ENCODE results near the gene AHCYL1.

AHCYL1 gene

DNA sequence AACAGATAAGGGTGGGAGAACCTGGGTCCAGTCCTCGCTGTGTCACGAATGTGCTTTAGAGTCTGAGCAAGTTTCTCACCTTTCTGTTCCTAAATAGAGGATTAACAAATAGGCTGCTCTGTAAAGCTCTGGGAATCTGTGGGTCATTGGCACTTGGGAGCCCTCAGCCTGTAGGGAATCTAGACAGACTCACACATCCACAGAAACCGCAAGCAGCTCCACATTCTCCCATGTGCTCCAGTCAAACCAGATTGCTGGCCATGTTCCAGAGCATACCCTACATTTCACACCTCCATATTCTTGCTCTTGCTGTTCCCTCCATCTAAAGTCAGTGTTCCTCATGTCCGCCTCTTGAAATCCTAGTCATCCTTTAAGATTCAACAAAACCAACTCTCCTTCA, 7.8 kb upstream of the AHCYL1 start:
- peak; percentile 30 for DNase-seq

DNA sequence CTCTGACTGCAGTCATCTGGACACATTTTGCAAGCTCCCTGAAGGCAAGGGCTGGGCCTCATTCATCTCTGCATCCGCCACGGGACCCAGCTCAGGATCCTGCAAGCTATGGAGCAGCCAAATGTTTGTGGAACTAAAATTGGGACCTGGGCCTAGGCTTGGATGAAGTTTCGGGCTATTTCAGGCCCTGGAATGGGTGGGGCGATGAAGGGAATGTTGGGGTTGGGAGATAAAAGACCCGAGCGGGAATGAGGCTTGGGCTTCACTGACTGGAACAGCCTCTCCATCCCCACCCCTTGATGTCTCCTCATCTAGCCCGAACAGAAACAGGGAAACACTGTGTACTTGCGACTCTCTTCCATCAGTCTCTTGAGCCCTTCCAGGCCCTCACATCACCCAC, 7.3 kb upstream of the AHCYL1 start:
- no peak for DNase-seq

DNA sequence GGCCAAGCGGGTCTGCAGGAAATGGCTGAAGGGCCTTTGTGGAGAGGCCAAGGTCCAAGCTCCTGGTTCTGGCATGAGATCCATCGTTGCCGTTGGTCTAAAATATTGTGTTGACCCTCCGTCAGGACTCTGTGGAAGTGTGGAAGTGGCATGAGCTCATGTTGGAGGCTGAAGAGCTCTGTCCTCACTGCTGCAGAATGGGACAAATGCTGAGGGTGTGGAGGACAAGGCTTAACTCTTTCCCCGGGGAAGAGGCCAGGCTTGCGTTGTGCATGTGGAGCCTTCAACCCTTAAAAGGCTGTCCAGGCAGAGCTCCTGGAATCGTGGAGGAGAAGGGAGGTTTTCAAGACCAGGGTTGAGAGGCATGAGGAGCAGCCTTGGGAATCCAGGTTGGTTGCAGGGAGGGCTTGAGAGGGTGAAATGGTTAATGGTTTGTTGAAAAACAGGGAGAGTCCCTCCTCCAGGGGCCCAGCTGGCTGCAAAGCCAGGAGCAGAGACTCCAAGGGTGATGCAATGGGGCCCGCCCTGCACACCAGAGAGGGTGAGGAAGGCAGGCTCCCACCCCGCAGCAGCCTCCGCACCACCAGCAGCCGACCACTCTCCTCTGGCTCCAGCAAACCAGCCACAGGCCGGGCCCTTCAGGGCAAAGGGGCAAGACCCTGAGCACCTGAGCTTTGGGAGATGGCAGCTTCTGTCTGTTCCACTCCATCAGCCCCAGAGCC, 6.7 kb upstream of the AHCYL1 start:
- no peak for DNase-seq

DNA sequence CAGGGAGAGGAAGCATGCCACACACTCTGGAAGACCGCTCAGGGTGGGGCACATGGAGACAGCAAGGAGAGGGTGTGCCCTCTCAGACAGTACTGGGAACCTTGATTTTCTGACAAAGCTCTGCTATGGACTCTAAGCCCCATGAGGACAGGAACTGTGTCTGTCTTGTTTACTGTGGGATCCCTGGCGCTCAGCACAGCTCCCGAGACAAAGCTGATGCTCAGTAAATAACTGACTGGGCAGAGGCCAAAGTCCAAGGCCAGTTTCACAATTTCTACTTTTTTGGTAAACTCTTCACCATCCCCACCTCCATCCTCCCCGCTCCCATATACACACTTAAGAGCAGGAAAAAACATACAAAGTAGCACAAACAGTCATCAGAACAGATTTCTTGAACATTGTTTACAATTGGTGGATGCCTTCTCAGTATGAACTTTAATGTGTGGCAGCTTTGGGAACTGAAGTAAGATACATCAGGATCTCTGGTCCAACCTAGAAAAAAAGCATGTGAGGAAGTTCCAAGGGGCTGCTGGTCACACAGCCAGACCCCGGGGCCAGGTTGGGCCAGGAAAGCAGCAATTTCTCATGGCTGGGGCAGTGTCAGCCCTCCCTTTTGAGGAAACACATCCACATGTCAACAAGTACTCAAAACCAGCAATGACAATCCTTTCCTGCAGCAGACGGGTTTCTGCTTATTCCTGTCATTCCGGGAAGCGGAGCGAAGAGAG, 5.6 kb upstream of the AHCYL1 start:
- no peak for DNase-seq

DNA sequence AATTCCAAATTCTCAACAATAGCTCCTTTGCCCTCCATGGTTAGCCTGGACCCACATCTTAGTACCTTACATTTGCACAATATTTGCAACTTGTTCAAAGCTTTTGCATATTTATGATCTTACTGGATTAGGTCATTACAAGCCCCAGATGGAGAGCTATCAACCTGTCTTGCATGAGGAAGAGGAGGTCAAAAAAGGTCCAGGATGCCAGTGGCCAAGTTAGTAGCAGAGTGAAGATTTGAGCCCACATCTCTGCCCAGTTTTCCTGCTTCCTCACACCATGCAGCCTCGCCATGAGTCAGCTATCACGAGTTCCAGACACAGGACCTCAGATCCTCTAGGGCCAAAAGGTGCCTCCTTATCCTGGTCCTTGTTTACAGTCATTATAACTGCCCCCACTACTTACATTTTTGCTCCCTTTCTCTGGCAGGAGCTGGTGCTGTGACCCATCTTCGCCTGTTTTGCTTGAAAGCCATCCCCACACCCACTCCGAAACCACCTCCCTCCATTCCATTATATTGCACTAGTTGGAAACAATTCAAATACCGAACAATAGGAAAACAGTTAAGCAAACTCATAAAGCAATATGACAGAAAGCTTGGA, 5.0 kb upstream of the AHCYL1 start:
- peak; percentile 54 for DNase-seq

DNA sequence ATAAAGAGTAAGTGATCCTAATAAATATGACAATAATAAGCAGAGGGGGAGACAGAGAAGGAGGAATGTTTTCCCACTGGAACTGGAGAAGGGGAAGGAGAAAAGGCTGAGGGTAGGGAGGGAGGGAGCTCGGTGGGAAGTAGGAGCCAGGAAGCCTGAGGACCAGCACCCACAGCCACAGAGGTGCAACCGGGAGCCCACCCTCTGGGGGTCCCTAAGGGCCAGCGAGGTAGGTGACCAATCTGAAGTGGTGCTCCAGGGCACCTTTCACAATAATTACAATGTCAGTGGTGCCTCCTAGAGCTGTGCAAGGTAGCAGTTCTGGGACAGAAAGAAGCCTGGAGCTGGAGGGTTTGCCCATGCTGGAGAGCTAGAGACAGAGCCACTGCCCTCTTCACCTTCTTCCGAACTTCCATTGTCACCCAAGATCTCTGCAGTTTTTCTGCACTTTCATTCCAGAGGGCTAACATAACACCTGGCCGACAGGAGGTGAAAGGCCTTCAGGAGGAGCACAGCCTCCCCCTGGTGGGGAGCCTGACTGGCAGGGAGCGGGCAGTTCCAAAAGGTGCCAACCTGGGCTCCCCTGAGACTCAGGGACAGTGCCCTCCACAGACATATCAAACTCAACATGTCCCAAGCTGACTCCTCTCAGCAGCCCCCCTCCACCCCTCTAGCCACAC, 4.1 kb upstream of the AHCYL1 start:
- no peak for DNase-seq

DNA sequence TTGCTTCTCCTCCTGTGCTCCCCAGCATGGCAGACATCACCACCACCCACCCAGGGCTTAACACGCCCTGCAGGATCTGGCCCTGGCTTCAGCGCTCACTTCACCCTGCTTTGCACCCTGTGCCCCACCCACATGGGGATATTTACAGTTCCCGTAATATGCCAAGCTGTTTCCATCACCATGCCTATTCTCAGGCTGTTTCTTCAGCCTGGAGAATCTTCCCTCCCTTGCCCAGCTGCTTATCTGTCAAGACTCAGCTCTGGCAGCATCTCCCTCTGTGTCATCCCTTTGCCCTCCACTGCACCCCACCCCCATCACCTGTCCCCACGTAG, 3.6 kb upstream of the AHCYL1 start:
- DNase-seq: no peak

DNA sequence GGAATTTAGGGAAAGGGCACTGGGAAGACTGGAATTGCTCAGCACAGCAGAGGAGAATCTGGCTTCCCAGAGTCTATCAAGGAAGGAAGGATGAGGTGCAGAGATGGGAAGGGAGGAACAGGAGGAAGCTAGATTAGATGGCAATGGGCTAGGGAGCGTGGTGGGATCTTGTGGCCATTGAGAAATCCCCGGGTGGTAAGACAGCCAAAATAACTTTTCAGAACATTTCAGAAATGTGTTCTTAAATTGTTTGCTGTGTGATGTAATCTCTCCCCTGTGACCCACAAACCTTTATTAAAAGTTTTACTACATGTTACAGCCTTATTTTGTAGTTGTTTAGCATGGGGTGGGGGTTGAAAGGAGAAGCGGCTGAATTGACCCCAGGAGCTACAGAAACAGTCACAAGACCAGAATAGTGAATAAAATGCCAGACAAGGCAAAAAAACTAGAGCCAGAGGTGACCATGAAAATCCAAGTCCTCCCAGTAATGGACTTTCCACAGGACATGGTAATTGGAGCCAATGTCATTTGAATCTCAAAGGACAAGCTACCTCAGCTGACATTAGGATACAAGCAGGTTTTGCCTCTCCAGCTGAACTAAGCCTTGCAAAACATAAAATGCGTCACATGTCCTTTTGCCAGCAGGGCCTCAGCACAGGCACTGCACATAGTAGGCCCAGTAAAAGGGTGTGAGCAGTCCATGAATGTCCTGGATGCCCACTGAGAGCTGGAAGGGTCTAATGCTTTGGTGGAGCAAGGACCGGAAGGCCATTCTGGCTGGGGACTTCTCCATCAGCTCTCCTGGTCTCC, 980 bp upstream of the AHCYL1 start:
- no peak for DNase-seq

DNA sequence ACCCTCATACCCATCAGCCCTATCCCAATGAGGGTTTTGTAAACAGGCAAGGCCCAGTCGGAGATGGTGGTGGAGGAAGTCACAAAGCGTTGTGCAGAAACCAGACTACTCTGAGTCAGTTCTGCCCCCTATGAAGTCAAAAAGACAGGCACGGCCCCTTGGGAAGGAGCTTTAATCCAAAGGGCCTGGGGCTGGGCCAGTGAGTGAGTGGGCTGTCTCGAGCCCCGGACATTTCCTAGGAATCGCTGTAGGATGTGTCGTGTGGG, 442 bp upstream of the AHCYL1 start:
- DNase-seq: peak; percentile 85

DNA sequence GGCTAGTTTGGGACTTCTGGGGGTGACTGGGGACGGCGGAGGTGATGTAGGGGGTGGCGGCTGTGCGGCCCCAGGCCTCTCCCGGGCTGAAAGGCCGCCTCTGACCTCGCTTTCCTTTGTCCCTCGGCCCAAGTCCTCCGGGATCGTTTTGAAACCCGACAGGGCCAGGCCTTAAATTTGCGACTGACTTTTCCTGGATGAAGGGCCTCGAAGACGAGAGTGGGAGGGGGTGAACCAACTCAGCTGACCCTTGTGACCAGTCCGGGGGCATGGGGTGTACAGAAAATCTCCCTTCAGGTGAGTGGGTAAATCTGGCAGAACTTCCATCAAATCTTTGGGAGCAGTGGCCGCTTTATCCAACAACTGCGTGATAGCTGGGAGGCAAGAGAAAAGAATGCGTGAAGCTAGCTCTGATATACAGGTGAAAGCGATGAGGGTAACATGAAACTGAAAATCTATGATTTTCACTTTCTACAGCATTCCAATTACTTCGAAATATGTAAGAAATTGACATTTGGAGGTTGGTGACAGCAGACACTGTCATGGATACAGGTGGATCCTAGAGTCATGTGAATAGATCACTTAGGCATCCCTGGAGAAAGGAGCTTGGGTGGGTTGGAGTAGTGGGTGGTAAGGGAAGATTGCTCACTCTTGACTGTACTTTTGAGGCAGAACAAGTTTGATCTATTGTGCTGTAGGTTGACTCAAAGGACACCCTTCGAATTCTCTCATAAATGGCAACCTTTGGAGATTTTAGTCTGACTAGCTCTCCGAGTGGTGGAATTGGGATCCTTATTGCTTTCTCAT, 885 bp downstream of the AHCYL1 start:
- DNase-seq: no peak

DNA sequence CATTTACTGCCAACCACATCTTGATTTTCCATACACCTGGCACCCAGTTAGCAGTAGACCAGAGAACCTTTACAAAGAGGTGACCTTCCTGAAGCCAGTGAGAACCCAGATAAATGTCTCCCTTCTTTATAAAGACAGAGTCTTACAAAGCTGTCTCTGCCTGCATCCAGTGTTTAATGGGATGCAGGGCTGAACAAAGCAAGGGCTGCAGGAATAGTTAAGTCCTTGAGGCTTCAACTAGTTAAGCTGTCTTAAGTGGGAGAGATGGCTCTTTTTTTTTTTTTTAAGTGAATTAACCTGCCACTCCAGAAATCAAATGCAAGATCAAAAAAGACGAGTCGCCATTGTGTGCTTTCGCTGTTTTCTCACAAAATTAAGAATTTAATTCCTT, 1.5 kb downstream of the AHCYL1 start:
- DNase-seq: no peak

DNA sequence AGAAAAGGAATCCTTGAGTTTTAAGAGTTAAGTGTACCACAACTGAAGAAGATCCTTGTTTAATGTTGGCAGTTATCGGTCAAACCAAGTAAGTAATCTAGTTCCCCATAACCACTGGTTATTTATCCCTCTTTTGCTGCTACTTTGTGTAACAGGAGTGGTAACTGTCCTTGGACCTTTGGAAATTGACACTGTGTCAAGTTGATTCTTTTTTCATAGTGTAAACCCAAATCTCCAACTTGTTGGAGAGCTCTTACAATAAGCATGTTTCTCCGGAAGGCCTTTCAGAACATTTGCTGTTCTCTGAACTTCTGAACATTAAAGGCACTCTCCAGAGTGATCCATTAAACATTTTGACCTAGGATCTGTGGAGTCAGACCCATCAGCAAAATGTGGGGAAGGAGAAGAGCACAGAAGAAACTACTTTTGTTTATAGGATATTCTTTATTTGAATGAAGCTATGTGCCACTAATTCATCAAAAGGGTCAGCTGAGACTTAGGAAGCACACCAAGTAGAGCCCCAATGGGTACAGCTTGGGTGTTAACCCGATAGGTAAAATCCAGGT, 3.9 kb downstream of the AHCYL1 start:
- no peak for DNase-seq

DNA sequence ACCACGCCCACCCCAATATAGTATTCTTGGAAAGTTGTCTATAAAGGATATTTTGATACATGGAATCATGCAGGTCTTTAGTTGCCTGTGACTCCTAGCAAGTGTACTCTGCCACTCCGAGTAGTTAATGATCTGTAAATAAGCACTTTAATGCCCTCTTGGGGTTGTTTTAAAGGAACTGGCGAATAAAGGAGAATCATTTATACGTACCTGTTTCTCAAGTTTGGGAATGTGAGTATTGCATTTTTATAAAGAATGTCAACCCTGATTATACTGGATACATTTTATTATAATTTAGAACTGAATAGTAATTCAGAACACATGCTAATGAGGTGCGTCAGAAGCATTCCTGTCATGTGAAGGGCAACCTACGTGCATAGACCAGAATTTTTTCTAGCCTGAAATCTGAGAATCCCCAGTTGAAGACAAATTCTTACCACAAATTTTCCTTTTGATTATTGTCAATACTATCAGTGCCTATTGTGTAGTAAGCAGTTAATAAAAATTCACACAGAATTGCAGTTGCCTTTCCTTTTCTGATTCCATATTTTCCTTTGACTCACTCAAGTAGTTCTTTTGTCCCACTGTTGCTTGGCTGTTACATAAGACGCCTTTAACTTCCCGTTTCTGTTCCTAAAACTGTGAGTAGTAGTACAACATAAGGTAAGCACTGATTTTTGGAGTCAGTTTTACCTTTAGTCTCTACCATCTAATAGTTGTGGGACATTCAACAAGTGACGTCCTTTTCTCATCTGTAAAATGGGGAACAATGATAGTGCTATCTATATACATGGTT, 5.1 kb downstream of the AHCYL1 start:
- DNase-seq: no peak

DNA sequence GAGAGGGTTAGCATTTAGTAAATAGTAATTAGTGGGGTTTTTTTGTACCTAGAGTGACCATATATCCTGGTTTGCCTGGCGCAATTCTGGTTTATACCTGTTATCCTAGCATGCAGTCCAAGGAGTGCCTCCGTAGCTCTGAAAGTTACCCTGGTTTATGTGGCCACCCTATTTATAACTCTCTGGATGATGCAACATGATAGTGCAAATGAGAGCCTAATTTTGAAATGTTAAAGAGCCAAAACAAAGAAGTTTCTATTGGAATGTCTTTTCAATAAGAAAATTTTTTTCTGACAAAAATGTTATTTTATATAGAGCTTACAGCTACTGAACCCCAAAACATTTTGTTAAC, 5.7 kb downstream of the AHCYL1 start:
- no peak for DNase-seq

DNA sequence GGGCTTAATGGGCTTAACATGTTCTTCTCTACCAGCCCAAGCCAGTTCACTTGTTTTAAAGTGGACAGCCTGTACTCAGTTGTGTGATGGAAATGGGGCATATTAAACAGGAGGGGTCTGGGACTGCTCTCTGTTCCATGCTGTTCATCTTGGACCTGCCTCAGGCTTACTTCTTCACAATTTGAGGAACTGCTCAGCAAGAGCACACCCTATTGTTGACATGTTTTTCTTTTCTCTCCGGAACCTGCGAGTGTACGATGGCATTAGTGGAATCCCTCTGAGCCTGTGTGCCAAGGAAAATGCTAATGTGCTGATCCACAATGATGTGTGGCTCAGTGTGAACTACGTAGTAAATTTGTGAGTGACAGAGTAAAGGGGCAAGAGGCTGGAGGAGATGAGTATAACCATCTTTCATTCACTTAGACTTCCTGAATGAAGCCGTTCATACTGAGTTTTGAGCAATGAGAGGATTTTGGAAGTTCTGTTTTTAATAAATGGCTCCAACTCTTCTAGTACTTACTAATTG, 6.9 kb downstream of the AHCYL1 start:
- no peak for DNase-seq

DNA sequence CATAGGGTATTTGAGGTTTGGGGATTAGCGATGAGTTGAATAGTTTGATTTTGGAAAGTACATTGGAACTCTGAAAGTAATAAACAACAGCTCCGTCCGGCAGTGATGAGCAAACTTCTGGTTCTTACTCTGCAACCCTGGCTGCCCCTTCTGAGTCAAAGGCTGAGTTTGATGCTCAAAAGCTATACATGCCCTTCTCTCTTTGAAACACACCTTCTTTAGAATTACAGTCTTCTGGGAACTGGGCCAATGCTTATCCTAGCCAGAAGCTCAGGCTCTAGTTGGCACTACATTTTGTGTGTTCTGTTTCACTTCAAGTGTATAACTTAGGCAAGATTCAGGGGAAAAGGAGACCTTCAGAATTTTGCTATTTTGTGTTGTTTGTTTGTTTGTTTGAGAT, 9.3 kb downstream of the AHCYL1 start:
- no peak for DNase-seq

DNA sequence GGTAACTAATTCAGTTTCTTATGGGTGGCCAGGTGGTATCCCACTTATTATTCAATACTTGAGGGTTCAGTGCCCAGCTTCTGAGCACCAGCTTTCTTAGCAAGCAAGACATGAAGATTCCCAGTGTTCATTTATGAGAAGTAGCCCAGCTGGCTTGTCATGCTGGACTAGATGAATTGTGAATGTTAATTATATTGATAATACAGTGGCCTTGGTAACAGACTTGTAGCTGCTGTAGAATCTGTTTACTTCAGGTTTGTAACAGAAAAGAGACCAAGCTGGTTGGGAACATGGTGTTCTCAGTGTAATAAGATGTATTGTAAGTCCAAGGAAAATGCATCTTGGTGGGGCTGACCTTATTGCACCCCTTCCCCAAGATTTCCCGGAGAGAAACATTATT, 10.1 kb downstream of the AHCYL1 start:
- DNase-seq: no peak

DNA sequence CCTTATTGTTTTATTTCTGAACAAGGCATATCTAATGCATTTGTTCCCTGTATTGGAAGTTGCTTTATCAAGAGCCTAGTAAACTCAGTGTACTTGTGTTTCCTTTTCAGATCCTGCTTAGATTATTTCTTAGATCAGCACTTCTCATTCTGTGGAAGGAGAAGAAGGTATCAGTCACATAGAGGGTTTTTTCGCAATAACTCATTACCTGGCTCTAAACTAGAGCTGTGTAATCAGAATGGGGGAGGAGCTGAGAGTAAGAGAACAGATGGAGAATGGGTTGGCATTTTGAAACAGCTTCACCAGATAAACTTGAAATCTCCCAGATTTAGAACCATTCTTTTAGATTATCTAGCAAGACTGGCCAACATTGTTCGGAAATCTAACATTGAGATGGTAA, 11.0 kb downstream of the AHCYL1 start:
- DNase-seq: no peak

DNA sequence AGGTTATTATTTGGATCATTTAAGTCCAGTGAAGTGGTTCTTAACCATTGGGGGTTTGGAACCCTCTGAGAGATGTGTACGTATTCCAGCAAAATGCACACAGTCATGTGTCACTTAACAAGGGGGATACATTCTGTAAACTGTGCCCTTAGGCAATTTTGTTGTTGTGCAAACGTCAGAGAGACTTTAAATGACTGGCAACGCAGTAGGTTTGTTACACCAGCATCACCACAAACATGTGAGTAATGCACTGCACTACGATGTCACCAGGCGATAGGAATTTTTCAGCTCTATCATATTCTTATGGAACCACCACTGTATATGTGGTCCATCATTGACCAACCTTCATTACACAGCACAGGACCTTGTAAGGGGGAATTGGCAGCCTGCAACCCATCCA, 11.9 kb downstream of the AHCYL1 start:
- no peak for DNase-seq

DNA sequence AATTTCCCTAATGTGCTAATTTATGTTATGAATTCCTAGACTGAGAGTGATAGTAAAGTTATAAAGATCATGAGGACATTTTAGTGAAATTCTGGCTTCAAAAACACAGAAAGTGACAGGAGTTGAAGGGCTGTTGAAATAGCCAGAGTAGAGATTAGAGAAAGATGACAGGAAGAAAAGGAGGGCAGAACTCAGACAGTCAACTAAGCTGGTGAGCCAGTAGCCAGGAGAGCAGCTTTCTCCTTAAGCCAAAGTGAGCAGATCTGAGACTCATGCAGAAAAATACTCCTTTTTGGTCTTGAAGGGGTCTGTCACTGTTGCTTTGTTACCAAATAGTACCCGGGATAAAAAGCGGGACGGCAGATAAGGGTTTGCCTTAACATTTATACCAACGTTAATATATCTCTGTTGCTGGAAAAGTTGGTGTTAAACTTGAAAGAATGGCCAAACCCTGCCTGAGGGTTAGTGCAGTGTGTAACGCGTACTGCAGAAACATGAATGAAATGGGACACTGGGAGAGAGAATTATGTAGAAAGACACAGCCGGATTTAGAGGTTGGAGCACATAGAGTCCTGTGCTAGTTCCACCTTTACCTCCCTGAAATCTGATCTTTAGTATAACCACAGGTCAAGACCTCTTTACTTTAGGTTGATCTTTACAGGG, 12.8 kb downstream of the AHCYL1 start:
- no peak for DNase-seq

Measured in fibroblast of skin of back (primary cell).